Lung (tissue), 12 donors: ENCODE measurements around the gene PLA2G4F. TPM values are rescaled to one million over a fixed set of nuclear protein-coding genes. Genes with fewer than 3 reads are reported as not detected.
A peak's percentile ranks its signal among the peaks of the same experiment; 100 is the strongest.

Source experiments
- ATAC-seq: fragments of 200-7000 bp; cut with Tn5 transposase; one replicate; pipeline ENCODE4 v1.9.1; 2020; ENCODE audit warnings: moderate number of reproducible peaks; ENCODE audit not compliant: insufficient read depth, low FRiP score
- DNase-seq, 3 donors: peaks; one replicate each; pipeline ENCODE4 v3.0.0-alpha.2; 2013 to 2017
- H3K27ac ChIP-seq, 2 donors: one replicate each; pipeline ENCODE4 v1.5.1; 2013; ENCODE audit warnings: mild to moderate bottlenecking in 2 of 2, moderate library complexity in 2 of 2, control low read depth in 1 of 2, inconsistent platforms in 1 of 2, low read depth in 1 of 2, low read length in 1 of 2
- H3K27me3 ChIP-seq, 3 donors: one replicate each; pipeline ENCODE4 v1.5.1; 2013; ENCODE audit warnings: low read length in 2 of 3; ENCODE audit not compliant: control insufficient read depth in 3 of 3, insufficient read depth in 3 of 3
- H3K36me3 ChIP-seq, 4 donors: one replicate each; pipeline ENCODE4 v1.5.1; 2013; ENCODE audit warnings: low read length in 4 of 4, mild to moderate bottlenecking in 1 of 4, moderate library complexity in 1 of 4; ENCODE audit not compliant: control insufficient read depth in 4 of 4, insufficient read depth in 4 of 4
- H3K4me1 ChIP-seq, 5 donors: one replicate each; pipeline ENCODE4 v1.5.1; 2013; ENCODE audit warnings: low read length in 5 of 5, mild to moderate bottlenecking in 2 of 5, moderate library complexity in 1 of 5; ENCODE audit not compliant: control insufficient read depth in 5 of 5, insufficient read depth in 5 of 5
- H3K4me3 ChIP-seq: one replicate; pipeline ENCODE4 v1.5.1; 2013; ENCODE audit warnings: mild to moderate bottlenecking, control low read depth, moderate library complexity
- H3K9ac ChIP-seq, 2 donors: one replicate each; pipeline ENCODE4 v1.5.1; 2013; ENCODE audit warnings: low read length in 2 of 2, control low read depth in 1 of 2; ENCODE audit not compliant: insufficient read depth in 1 of 2
- H3K9me3 ChIP-seq, 4 donors: one replicate each; pipeline ENCODE4 v1.5.1; 2013; ENCODE audit warnings: low read length in 3 of 4, mild to moderate bottlenecking in 1 of 4, moderate library complexity in 1 of 4; ENCODE audit not compliant: control insufficient read depth in 4 of 4, insufficient read depth in 3 of 4
- WGBS, 2 donors: extraction: QIAGEN DNeasy Blood & Tissue Kit; methylation state at CpG; one replicate each; pipeline ENCODE4 v1.1.7; 2013; 5-methylcytosine and 5-hydroxymethylcytosine counted together
- polyA plus RNA-seq, 2 donors: library from polyadenylated mRNA; stranded (reverse); fragments of 200-250 nt; gene quantifications; one replicate each; pipeline ENCODE4 v1.2.1, GENCODE V29; 2013
- total RNA-seq, 2 donors: library from RNA; depleted of rRNA in 1 of 2; stranded (reverse); fragments of >200 nt in 1 of 2; gene quantifications; one replicate each; pipeline ENCODE4 v1.2.1, GENCODE V29; 2014 to 2021
- TF ChIP-seq, protein P1 (sequence below): IDR thresholded peaks from 2 replicates; pipeline ENCODE4 v1.5.1; 2012; ENCODE audit warnings: mild to moderate bottlenecking; ENCODE audit errors: control extremely low read depth, extremely low read depth
- donor health status: control.
- donor health status: control.
- donor health status: Bipolar disorder and iron deficiency.
- donor health status: healthy.
- donor health status: DM: yes; HTN: yes; CAD: no.

The PLA2G4F gene
- total and polyA plus RNA-seq, 4 donors = 10.9 to 116 (median 41.8) TPM

- TF ChIP-seq, protein P1, sequence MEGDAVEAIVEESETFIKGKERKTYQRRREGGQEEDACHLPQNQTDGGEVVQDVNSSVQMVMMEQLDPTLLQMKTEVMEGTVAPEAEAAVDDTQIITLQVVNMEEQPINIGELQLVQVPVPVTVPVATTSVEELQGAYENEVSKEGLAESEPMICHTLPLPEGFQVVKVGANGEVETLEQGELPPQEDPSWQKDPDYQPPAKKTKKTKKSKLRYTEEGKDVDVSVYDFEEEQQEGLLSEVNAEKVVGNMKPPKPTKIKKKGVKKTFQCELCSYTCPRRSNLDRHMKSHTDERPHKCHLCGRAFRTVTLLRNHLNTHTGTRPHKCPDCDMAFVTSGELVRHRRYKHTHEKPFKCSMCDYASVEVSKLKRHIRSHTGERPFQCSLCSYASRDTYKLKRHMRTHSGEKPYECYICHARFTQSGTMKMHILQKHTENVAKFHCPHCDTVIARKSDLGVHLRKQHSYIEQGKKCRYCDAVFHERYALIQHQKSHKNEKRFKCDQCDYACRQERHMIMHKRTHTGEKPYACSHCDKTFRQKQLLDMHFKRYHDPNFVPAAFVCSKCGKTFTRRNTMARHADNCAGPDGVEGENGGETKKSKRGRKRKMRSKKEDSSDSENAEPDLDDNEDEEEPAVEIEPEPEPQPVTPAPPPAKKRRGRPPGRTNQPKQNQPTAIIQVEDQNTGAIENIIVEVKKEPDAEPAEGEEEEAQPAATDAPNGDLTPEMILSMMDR = no peak
- Histone ChIP-seq H3K27ac (peak overlapping the region in 1 of 2 donors; percentile 55), H3K27me3 (no peaks in the 10 kb centered on the region), H3K4me1 (peaks cover 0 to 12% (median 0%) of the 10 kb centered on the region in 5 donors), H3K36me3 (no peaks in the 10 kb centered on the region), H3K9ac (no peak overlapping the region), H3K9me3 (no peaks in the 10 kb centered on the region), H3K4me3 (no peak overlapping the region)
- ATAC-seq (peak; percentile 82), DNase-seq (peak in 1 of 3 donors; percentile 26)
- WGBS, 2 donors = 30 to 42% methylated on average over 8 of the region's 8 CpGs
These were observed 56.2 kb downstream of the PLA2G4F start for GRCh38 chr15:42100021-42100800.

DNA sequence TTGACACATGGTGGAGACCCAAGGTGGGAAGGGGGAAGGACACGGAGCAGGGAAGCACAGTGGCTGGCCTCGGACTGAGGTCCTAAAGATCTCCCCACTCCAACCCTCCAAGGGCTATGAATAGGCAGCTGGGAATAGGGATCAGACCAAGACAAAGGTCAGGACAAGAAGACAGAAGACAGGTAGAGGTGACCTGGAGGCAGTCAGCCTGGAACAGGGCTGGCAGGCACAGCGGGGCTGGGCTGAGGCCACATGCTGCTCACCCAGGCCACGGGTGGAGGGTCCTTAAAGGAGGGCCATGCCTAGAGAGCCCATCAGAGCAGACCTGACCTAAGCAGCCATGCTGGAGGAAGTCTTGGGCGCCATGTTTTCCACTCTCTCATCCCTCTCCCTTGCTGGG lies 59.4 kb downstream of the PLA2G4F start:
- Histone ChIP-seq H3K27me3 (no peaks in the 10 kb centered on the region), H3K36me3 (no peaks in the 10 kb centered on the region), H3K4me1 (peaks cover 0 to 8% (median 0%) of the 10 kb centered on the region in 5 donors), H3K9ac (no peak overlapping the region), H3K9me3 (no peaks in the 10 kb centered on the region), H3K27ac (no peak overlapping the region), H3K4me3 (no peak overlapping the region)
- WGBS, 2 donors = 92 to 93% methylated on average over 5 of the region's 5 CpGs
- TF ChIP-seq, protein P1 = no peak
- DNase-seq (no peak), ATAC-seq (no peak)

- H3K27me3 ChIP-seq = no peaks in the 10 kb centered on the region
- ATAC-seq (no peak), DNase-seq (peak in 2 of 3 donors; percentile 30 to 51)
- no peaks in the 10 kb centered on the region for H3K4me1 ChIP-seq
- H3K4me3 ChIP-seq = no peak within 1 kb of the TSS
- H3K9ac ChIP-seq = no peak within 1 kb of the TSS
- 71 to 89% methylated on average over 6 of the region's 6 CpGs for WGBS, 2 donors
- no peak within 1 kb of the TSS for H3K27ac ChIP-seq
- H3K36me3 ChIP-seq = no peaks in the 10 kb centered on the region
- TF ChIP-seq, protein P1 = no peak
- no peaks in the 10 kb centered on the region for H3K9me3 ChIP-seq
These were observed 61.9 kb downstream of the PLA2G4F start, which contains the start of gene PLA2G4D for GRCh38 chr15:42094512-42094963. PLA2G4D (minus strand) TSS chr15:42094562; CDS start chr15:42094459, 103 bp downstream.
